GM18909 (cell line): ENCODE measurements around the gene PER2.

Experiments
- ATAC-seq: cut with Tn5 transposase; IDR thresholded peaks from one replicate; pipeline ENCODE4 v1.9.1; 2021; ENCODE audit warnings: mild to moderate bottlenecking; ENCODE audit not compliant: unreplicated experiment, poor library complexity

The PER2 gene

DNA sequence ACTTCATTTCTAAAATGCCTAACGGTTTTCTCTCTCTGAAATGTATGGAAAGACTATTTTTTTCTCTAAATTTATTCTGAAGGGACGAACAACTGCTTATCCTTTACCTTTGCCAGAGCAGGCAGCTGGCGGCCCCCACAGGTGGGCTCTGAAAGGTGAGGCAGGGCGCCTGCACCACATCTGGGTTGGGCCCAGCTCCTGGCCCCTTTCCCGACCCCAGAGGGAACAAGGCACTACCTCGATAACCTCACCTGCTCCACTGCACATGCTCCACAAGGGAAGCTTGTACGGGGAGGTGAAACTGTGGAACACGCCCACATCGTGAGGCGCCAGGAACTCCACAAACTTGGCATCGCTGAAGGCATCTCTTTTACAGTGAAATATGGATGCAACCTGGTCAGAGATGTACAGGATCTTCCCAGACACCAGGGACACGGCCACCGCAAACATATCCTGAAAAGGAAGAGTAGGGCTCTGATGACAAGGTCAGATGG, 17.3 kb downstream of the PER2 start:
- ATAC-seq, result no peak

DNA sequence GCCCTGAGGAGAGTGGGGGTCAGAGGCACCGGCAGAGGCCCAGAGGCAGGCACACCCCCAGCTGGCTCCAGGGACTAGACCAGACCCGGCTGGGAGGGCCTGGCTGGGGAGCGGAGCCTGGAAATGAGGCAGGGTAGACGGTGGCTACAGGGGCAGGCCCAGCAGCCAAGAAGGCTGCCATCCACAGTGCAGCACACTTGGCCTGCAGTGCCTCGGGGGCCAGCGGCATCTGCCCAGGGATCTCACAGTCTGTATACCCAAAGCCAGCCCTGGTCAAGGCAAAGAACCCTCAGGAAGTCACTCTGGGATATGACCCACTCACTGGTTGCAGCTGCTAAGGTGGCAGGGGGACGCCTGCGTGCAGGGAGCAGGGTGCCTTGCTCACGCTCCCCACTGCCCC, 17.8 kb downstream of the PER2 start:
- ATAC-seq, result no peak

DNA sequence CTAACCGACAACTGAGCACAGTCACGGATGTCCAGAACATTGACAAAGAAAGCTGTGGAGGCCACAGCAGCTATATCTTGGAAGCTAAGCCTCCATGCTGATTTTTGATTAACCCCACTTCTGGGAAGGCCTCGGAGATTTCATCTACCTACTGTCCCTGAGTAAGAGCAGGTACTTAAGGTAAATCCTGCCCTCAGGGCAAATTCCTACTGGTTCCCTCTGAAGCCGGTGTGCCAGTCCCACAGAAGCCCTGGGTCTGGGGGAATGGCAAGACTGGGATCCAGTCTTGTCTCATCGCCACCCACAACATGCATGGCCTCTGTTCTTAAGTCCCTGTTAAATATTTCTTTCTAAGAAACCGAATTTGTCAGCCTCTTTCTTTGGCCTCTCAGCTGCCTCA, 18.7 kb downstream of the PER2 start:
- ATAC-seq, result no peak

DNA sequence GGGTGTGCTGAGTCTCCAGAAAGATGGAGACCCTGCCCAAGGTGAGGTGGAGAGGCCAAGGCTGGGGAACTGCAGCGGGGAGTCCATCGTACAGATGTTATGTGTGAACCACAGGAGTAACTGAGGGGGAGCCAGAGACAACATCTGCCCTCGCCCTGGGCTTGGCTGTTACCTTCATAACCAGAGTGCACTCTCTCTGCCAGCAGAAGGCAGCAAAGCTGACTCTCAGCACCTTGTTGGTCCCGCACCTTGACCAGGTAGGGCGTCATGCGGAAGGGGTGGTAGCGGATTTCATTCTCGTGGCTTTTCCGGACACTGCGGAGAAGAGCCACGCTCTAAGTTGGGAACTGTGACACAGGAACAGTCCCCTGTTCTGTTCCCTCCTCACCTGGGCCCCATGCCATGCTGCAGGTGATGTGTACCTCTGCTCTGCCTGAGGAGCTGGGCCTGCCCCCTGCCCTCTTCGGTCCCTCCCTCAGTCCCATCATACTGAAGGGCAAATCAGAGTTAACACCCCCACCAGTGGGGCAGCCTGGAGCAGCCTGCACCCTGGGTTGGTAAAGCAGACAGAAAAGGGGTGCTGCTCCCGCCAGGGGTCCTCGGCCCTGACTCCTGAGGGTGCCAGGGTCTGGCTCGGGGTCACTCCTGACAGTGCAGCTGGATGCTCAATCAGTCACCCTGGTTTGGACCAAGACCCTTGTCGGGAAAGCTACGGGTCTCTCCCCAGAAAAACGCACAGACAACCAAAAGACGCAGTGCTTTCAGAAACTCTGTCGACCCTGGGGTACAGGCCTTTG, 20.3 kb downstream of the PER2 start:
- ATAC-seq, result no peak

DNA sequence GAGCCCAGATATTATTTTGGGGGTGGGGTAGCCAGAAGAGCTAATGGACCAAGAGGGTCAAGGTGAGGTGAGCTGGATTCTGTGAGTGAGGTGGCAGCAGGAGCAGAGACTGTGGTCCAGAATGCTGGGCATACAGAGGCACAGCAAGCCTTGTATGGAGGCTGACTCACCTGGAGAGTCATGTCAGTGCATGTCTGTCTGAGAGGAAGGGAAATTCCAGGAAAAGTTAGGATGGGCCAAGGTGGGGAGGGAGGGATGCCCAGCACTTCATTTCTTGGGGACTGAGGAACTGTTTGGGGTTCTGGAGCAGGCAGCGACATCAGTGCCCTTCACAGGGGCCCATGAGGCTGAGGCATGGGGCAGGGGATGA, 21.1 kb downstream of the PER2 start:
- ATAC-seq, result no peak

DNA sequence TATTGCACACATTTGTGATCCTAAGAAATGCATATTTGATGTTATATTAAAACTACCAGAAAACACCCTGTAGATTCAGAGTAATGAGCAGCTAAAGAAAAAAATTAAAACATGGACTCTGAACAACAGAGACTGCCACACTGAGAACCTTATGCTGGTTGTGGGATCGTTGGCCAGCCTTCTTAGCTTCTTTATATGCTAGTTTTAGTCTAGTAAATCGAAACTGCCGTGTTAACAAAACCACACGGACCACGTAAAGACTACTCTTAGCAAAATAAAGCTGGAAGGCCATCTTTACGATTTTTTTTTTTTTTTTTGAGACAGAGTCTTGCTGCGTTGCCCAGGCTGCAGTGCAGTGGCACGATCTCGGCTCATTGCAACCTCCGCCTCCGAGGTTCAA, 22.8 kb downstream of the PER2 start:
- ATAC-seq, result no peak

DNA sequence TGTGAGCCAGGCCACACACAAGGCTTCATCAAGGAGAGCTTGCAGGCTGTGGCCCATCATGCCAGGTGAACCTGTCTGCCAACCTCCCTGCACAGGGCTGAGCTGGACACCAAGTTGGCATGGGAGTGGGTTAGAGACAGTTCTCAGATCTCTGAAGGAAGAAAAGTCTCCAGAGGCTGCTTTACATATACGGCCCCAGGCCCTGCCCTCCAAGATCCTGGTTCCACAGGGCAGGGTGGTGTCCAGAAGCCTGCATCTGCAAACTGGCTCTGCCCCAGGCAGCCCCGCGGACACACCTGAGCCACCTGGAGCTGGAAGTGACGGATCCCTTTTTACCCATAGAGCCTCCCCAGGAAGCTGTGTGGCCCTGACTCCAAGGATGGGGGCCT, 24.3 kb downstream of the PER2 start:
- ATAC-seq, result no peak

DNA sequence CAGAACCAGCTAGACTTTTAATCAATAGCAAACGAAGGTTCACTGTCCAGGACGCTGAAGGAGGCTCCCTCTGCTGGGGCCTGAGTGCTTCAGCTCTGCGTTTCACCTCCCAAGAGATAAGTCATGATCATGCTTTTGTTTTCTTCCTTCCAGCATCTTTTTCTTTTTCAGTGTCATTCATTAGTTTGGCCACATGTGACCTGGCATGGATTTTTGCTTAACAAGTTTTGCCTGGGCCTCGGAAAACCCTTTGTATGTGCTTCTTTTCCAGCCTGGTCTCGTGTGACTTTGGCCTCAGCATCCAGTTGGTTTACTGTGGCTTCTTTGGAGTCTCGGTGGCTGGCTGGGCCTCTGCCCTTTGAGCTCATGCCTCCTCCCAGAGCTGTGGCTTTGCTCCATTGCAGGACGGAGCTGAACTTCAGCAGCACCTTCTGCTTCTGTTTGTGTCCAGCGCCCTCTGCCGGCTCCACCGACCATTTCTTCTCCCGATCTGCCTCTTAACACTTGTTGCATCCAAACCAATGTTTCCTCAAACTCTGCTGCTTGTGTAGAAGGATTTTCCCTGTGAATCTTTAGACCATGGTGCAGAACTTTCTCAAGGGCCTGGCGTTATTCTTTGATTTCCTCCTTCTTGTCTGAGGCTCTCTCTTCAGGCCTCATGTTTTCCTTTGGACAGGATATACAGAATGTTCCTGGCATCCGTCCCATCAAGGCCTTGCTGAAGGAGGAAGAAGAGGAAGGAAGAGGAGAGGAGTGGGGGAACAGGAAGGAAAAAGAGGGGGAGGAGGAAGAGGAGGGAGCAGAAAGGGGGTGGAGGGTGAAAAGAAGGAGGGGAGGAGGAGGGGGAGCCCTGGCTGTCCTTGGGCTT, 25.0 kb downstream of the PER2 start:
- no peak for ATAC-seq

DNA sequence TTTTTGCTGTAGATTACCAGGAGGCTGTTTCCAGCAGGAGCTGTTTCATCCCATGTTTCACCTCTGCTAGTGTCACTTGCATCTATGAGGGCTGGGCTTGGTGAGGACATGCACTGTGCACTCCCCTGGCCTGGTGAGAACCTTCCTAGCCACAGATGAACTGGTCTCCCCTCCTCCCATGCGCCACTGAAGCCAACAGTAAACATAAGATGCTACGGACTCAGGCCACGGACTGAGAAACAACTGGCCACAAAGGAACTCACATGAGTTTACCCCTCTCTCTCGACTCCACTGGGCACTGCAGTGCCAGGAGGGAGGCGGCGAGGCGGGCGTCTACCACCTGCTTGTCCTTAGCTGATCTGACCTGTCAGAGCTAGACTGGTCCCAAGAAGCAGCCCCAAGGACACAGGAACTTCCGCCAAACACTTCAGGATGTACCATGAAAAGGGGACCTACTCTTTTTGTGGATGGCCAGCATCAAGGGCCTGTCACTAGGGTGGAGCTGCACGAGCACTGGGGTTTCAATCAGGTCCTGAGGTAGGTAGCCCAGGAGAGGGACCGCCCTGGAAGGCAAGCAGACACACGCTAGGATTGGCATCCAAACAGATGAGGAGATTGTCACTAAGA, 25.8 kb downstream of the PER2 start:
- no peak for ATAC-seq

DNA sequence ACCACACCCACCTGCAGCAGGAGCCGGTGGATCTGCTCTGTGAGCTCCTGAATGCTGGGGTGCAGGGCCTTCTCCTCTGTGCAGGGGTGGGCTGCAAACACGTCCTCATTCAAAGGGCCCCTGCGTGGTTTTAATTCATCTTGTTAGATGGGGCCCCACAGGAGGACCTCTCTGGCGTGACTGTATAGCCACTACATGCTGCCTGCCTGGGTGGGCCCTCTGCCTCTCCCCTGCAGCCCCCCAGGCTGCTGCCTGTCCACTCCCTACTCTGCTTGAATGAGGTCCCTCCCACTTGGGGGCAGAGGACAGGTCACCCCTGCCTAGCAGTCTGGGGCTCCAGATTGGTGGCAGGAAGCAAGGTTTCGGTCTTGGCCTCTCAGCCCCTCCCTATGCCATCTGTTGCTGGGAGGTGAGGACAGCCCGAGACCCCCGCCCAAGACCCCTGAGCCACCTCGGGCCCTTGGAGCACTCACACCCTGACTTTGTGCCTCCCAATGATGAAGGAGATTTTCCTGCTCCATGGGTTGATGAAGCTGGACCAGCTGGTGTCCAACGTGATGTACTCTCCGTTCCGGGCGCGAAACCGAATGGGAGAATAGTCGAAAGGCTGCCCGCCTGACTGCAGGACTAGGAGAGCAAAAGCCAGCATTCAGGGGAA, 26.6 kb downstream of the PER2 start:
- ATAC-seq, result no peak

DNA sequence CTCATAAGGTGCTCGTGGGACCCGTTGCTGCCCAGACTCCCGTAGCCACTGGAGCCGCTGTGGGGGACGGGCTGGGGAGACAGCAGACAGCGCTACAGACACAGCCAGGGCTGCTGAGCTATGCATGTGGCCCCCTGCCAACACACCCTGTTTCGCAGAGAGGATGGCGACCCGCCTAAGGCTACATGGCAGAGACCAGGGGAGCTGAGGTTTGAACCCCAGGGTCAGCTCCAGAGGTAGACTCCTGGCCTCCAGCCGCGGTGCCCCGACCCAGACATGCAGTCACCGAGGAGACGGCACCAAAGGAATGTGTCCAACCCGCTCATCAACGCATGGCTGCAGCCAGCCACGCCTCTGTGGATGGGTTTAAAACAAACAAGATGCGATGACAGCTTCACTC, 27.5 kb downstream of the PER2 start:
- ATAC-seq, result no peak

DNA sequence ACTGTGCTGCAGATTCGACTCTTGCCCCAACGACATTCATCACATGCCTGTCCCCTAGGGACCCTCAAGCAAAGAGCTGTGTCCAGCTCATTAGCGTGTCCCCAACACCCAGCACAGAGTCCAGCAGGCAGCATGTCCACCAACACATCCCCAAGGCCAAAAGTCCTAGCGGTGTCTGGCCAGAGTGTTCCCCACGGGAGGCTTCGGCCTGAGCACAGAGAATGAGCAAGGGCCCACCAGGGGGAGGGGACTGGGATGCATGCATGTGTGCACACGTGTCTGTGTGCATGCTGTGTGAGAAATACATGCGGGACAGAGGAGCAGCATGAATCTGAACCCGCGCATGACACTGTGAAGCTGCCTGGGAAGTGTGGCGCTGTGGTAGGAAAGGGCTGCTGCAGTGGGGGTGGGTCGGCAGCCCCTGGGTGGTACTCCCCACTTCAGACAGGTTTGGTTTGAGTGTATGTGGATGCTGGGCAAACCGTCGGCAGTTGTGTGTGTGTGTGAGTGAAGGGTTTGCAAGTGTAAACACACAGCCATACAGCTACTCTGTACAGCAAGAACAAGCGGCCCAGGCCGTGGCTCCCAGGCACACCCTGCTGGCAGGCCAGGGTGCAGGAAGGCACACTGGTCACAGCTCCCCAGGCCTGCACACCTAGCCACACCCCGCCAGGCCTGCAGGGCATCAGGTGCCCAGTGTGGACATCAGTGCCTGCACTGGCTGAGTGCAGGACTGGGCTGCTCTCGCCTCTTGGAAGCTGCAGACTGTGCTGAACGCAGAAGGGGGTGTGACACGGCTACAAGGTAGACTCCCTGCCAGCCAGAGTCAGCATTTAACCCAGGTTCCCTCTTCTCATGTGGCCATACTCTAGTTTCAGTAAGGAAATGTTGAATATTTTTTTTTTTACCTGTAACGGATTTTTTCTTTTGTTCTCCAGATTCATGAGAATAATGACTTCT, 29.1 kb downstream of the PER2 start:
- ATAC-seq, result no peak

DNA sequence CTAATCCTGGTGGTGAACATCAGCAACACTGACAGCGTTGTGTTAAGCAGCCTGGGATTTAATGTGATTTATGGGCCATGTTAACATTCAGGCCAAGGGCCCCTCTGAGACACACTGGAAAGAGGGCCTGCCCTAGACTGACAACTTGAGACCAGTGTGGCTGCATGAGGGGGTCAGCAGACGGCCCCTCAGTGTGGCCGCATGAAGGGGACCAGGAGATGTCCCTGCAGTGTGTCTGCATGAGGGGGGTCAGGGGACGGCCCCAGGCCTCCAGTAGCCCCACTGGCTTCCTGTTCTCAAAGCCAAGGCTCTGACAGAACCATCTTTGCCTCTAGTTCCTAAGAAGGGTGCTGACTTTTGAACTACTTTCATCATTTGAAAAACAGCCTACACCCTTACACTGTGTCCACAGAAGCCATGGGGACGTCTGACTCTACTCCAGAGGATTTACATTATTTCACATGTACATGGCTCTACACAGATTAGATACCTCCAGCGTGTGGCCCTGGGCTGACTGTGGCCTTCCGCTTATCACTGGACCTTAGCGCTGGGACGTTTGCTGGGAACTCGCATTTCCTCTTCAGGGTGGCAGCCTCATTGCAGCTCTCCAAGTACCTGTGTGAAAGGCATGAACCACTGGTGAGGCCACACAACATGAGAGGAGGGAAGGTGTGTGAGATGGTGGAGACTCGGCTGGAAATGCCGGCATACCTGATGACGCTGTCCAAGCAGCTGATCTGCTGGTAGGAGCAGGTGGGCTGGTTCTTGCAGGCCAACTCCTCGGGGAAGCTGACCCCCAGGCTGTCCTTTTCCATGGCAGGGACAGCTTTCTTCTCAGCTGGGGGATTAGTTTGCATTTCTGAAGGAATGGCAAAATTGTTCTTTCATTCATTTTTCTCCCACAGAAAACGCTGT, 30.4 kb downstream of the PER2 start:
- no peak for ATAC-seq

DNA sequence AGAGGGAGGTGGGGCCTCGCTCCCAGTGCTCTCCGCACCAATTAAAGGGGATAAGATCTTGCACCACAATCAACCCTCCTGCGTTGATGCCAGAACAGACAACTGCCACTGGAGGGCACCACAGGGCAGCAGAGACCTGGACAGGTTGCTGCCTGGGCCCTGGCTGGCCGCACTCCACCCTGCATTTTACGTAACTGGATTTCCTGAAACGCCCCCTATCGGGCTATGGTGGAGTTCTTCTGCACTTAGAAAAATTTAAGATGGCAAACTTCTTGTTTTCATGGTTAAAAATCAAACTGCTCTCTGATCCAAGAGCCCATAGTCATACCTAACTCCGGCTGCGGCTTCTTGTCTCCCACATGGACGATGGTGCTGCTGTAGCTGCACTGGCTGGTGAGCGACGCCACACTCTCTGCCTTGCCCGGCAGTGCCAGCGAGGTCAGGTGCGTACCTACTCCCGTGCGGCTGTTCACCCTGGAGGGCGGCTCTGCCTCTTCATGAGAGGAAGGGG, 31.8 kb downstream of the PER2 start:
- no peak for ATAC-seq

DNA sequence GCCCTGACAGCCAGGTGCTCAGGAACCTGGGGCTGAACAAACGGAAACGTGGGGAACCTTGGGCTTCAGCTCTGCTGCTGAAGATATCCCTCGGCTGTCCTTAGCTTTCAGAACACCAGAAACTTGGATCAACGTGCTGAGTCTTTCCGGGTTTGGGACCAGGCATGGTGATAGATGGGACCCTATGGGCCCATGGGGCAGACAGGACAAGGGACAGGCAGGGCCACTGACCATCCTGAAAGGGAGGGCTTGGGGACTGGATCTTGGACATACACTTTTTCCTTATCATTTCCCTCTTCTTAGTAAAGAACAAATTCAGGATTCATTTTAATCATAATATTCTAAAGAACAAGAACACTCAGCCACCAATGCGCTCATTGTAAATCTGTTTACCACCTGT, 32.3 kb downstream of the PER2 start:
- no peak for ATAC-seq

DNA sequence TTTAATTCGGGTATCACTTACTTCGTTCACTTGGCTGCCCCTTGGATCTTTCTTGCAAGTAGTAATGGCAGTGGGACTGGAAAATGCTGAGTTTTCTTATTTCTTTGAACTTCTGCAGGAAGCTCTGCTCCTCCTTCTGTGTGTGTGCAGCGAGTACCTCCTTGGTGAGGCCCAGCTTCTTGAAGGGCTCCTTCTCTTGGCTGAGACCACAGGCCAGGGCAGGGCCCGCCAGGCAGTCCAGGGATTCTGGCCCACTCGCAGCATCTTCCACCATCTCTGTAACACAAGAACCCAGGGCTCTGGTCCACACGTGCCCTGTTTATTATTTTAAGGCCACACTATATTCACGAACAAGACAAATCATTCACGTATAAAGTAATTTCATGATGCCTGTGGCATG, 32.8 kb downstream of the PER2 start:
- ATAC-seq, result no peak

DNA sequence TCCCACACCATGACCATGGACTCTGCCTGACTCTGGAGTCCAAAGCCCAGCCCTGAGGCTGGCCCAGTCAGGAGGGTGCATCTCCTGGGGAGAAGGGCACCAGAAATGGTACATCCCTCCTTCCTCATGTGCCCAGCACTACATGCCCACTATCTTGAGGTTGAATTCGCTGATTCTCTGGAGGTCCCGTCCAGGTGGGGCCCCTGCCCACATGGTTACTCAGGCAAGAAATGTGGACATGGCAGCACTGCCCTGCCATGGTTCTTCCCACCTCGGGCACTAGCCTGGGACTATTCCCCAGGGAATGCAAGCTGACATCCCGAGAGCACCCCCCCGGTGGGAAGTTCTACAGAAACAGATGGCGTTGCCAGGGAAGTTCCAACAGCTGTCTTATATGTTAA, 33.3 kb downstream of the PER2 start:
- ATAC-seq, result no peak

DNA sequence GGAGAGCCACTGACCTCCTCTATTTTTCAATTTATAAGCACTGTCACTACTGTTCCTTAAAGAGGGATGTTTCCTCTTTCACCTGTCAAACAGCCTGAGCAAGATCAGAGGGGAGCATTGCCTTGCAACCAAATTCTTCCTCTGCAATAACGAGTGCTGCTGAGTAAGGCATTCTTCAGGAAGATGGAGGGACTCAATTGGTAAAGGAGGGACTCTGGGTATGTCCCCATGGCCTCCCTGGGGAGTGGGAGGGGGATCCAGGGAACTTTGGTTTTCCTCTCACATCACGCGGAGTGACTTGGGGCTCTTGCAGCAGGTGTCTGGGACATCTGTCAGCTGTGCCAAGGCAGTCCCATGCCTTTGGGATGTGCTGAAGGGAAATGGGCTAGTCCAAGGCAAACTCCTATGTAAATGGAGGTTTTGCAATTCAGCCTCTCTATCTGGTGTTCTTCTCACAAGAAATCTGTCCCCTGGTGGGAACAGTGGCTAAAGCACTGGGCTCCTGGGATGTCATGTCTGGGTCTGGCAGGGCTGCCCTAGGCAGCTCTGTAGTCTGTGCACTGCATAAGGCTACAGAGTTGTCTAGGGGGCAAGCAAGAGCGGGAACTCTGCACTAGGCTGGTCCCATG, 34.2 kb downstream of the PER2 start:
- no peak for ATAC-seq
